Measurements from ENCODE around the gene TNKS2. TPM values are rescaled to one million over a fixed set of nuclear protein-coding genes. Genes with fewer than 3 reads are reported as not detected.
A peak's percentile ranks its signal among the peaks of the same experiment; 100 is the strongest.

TNKS2 gene
- total and polyA plus RNA-seq, 2 of the 13 experiments (the other 11 are each of a cell fraction or from before 2014, with no cell fraction given) = 15.2 to 19.4 TPM

- TF ChIP-seq ZNF264 (CRISPR knock-in tag; IDR thresholded peaks at IDR 0.05) (no peak), ZNF878 (CRISPR knock-in tag; IDR thresholded peaks at IDR 0.05) (peak; percentile 82), EEA1 (CRISPR knock-in tag; IDR thresholded peaks at IDR 0.05; ENCODE audit: borderline replicate concordance) (no peak), ZNF296 (CRISPR knock-in tag; conservative IDR thresholded peaks at IDR 0.05) (peak; percentile 81; the same call in 1 of the 2 replicates), FOXK1 (CRISPR knock-in tag; IDR thresholded peaks at IDR 0.05; ENCODE audit: borderline replicate concordance, low read depth) (0 out of 2 replicates have a peak, but pooled peaks have one; percentile 4), ZNF337 (CRISPR knock-in tag; IDR thresholded peaks at IDR 0.05; ENCODE audit: borderline replicate concordance, low read depth) (0 out of 2 replicates have a peak, but pooled peaks have one; percentile 13), MYPOP (CRISPR knock-in tag; IDR thresholded peaks at IDR 0.05) (peak; percentile 0; the same call in 1 of the 2 replicates), SNAI1 (CRISPR knock-in tag; IDR thresholded peaks at IDR 0.05; ENCODE audit: borderline replicate concordance) (0 out of 2 replicates have a peak, but pooled peaks have one; percentile 0), PCBP1 (IDR thresholded peaks at IDR 0.05; ENCODE audit: borderline replicate concordance, low read depth, low read length) (no peak), MTF1 (CRISPR knock-in tag; IDR thresholded peaks at IDR 0.05) (peak; percentile 60; the same call in 1 of the 2 replicates), ATM (IDR thresholded peaks at IDR 0.05; ENCODE audit: borderline replicate concordance) (no peak), MXI1 (IDR thresholded peaks at IDR 0.05; ENCODE audit: borderline replicate concordance, low read depth, low read length) (no peak), CSRNP2 (CRISPR knock-in tag; conservative IDR thresholded peaks at IDR 0.05; ENCODE audit: low read depth) (no peak), TCF12 (IDR thresholded peaks at IDR 0.05) (no peak), TCF12 (CRISPR knock-in tag; IDR thresholded peaks at IDR 0.05) (no peak), GZF1 (CRISPR knock-in tag; IDR thresholded peaks at IDR 0.05) (0 out of 2 replicates have a peak, but pooled peaks have one; percentile 5), ZNF10 (CRISPR knock-in tag; IDR thresholded peaks at IDR 0.05; ENCODE audit: borderline replicate concordance, low read depth) (no peak)
- TF ChIP-seq, protein P1, sequence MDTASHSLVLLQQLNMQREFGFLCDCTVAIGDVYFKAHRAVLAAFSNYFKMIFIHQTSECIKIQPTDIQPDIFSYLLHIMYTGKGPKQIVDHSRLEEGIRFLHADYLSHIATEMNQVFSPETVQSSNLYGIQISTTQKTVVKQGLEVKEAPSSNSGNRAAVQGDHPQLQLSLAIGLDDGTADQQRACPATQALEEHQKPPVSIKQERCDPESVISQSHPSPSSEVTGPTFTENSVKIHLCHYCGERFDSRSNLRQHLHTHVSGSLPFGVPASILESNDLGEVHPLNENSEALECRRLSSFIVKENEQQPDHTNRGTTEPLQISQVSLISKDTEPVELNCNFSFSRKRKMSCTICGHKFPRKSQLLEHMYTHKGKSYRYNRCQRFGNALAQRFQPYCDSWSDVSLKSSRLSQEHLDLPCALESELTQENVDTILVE (CRISPR knock-in tag; IDR thresholded peaks at IDR 0.05) = no peak
- TF ChIP-seq, protein P2, sequence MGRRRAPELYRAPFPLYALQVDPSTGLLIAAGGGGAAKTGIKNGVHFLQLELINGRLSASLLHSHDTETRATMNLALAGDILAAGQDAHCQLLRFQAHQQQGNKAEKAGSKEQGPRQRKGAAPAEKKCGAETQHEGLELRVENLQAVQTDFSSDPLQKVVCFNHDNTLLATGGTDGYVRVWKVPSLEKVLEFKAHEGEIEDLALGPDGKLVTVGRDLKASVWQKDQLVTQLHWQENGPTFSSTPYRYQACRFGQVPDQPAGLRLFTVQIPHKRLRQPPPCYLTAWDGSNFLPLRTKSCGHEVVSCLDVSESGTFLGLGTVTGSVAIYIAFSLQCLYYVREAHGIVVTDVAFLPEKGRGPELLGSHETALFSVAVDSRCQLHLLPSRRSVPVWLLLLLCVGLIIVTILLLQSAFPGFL (CRISPR knock-in tag; IDR thresholded peaks at IDR 0.05) = no peak
- TF ChIP-seq, protein P3, sequence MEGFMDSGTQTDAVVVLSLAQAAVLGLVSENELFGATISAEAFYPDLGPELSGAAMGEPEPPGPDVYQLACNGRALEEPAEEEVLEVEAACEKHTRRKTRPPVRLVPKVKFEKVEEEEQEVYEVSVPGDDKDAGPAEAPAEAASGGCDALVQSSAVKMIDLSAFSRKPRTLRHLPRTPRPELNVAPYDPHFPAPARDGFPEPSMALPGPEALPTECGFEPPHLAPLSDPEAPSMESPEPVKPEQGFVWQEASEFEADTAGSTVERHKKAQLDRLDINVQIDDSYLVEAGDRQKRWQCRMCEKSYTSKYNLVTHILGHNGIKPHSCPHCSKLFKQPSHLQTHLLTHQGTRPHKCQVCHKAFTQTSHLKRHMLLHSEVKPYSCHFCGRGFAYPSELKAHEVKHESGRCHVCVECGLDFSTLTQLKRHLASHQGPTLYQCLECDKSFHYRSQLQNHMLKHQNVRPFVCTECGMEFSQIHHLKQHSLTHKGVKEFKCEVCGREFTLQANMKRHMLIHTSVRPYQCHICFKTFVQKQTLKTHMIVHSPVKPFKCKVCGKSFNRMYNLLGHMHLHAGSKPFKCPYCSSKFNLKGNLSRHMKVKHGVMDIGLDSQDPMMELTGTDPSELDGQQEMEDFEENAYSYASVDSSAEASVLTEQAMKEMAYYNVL (CRISPR knock-in tag; IDR thresholded peaks at IDR 0.05; ENCODE audit: borderline replicate concordance) = peak; percentile 84; the same call in 1 of the 2 replicates
- TF ChIP-seq, protein P4, sequence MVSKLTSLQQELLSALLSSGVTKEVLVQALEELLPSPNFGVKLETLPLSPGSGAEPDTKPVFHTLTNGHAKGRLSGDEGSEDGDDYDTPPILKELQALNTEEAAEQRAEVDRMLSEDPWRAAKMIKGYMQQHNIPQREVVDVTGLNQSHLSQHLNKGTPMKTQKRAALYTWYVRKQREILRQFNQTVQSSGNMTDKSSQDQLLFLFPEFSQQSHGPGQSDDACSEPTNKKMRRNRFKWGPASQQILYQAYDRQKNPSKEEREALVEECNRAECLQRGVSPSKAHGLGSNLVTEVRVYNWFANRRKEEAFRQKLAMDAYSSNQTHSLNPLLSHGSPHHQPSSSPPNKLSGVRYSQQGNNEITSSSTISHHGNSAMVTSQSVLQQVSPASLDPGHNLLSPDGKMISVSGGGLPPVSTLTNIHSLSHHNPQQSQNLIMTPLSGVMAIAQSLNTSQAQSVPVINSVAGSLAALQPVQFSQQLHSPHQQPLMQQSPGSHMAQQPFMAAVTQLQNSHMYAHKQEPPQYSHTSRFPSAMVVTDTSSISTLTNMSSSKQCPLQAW (CRISPR knock-in tag; IDR thresholded peaks at IDR 0.05) = peak; percentile 48; the same call in 1 of the 2 replicates
Observed at GRCh38 chr10:91909117-91909677, 111.0 kb downstream of the TNKS2 start, which contains the start of gene FGFBP3 (continued).
